Measurements from ENCODE around the gene TMEM138.

DNA sequence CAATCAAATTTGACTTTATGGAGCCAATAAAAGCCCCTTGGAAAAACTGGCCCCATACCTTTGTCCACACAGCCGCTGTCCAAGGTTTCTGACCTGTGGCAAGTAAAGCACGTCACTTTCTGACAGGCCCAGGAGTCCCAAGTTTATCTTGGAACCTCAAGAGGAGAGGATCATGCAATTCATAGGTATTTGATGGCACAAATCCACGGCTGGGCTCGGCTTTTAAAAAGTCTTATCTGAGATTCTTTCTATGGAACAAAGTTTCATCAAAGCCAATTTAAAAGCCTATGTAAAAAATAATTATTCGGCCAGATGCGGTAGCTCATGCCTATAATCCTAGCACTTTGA is 13.6 kb downstream of the TMEM138 start:
- no peak for TF ChIP-seq SUZ12 (IDR thresholded peaks at IDR 0.05; ENCODE audit: extremely low read depth, insufficient read depth, insufficient read length)
- TF ChIP-seq ZNF274 (IDR thresholded peaks at IDR 0.05; ENCODE audit: low read depth, low read length): no peak

All from NT2/D1 (cell line).